Endothelial cell (in vitro differentiated cells): ENCODE results near the gene RNASE7. TPM values are rescaled to one million over a fixed set of nuclear protein-coding genes. Genes with fewer than 3 reads are reported as not detected.

ENCODE experiments used
- DNase-seq: peaks from one replicate; pipeline ENCODE4 v3.0.0; 2021; ENCODE audit warnings: low spot score
- H3K27ac Mint-ChIP-seq: one replicate; pipeline ENCODE4 v1.8.0; 2021; ENCODE audit warnings: mixed read lengths, inconsistent platforms; ENCODE audit not compliant: unreplicated experiment
- H3K27me3 Mint-ChIP-seq: one replicate; pipeline ENCODE4 v1.8.0; 2021; ENCODE audit warnings: mild to moderate bottlenecking, moderate library complexity, mixed read lengths, inconsistent platforms; ENCODE audit not compliant: unreplicated experiment
- H3K36me3 Mint-ChIP-seq: one replicate; pipeline ENCODE4 v1.8.0; 2021; ENCODE audit warnings: mild to moderate bottlenecking, low read depth, mixed read lengths, inconsistent platforms; ENCODE audit not compliant: unreplicated experiment
- H3K4me1 Mint-ChIP-seq: one replicate; pipeline ENCODE4 v1.8.0; 2021; ENCODE audit warnings: mild to moderate bottlenecking, mixed read lengths, inconsistent platforms; ENCODE audit not compliant: unreplicated experiment
- H3K4me3 Mint-ChIP-seq: one replicate; pipeline ENCODE4 v1.8.0; 2021; ENCODE audit warnings: mild to moderate bottlenecking, mixed read lengths, inconsistent platforms; ENCODE audit not compliant: unreplicated experiment
- H3K9me3 Mint-ChIP-seq: one replicate; pipeline ENCODE4 v1.8.0; 2021; ENCODE audit warnings: mixed read lengths, inconsistent platforms; ENCODE audit not compliant: unreplicated experiment
- total RNA-seq: library from RNA; stranded (reverse); fragmentation: NEBNext Ultra II Directional; extraction: Animal tissue kit (Norgen Biotek cat#: 25700); gene quantifications from one replicate; pipeline ENCODE4 v1.2.1, GENCODE V29; 2021; ENCODE audit not compliant: unreplicated experiment
- TF ChIP-seq, protein P1 (sequence below): fragments of 200-600 bp; sonication (generic); IDR thresholded peaks from one replicate; pipeline ENCODE4 v1.5.0; 2021; ENCODE audit warnings: antibody characterized with exemption; ENCODE audit not compliant: unreplicated experiment

Gene RNASE7
- total RNA-seq, 1 donor from 2014 or later, result not detected

DNA sequence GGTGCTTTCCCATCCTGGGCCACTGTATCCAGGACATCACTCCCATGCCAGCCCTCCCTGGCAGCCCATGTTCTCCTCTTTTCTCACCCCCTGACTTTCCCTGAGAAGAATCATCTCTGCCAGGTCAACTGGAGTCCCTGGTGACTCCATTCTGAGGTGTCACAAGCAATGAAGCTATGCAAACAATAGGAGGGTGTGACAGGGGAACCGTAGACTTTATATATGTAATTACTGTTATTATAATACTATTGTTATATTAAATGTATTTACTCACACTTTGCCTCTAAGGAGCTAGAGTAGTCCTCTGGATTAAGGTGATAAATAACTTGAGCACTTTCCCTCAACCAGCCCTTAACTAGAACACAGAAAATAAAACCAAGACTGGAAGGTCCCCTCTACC, 47.1 kb downstream of the RNASE7 start:
- Mint-ChIP-seq H3K27me3 (peaks cover 29% of the 10 kb centered on the region), H3K4me1 (peaks cover 24% of the 10 kb centered on the region), H3K27ac (peak overlapping the region; percentile 88), H3K4me3 (no peak overlapping the region), H3K36me3 (peaks cover 19% of the 10 kb centered on the region), H3K9me3 (no peaks in the 10 kb centered on the region)
- TF ChIP-seq, protein P1, sequence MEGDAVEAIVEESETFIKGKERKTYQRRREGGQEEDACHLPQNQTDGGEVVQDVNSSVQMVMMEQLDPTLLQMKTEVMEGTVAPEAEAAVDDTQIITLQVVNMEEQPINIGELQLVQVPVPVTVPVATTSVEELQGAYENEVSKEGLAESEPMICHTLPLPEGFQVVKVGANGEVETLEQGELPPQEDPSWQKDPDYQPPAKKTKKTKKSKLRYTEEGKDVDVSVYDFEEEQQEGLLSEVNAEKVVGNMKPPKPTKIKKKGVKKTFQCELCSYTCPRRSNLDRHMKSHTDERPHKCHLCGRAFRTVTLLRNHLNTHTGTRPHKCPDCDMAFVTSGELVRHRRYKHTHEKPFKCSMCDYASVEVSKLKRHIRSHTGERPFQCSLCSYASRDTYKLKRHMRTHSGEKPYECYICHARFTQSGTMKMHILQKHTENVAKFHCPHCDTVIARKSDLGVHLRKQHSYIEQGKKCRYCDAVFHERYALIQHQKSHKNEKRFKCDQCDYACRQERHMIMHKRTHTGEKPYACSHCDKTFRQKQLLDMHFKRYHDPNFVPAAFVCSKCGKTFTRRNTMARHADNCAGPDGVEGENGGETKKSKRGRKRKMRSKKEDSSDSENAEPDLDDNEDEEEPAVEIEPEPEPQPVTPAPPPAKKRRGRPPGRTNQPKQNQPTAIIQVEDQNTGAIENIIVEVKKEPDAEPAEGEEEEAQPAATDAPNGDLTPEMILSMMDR, result no peak
- DNase-seq, result no peak

DNA sequence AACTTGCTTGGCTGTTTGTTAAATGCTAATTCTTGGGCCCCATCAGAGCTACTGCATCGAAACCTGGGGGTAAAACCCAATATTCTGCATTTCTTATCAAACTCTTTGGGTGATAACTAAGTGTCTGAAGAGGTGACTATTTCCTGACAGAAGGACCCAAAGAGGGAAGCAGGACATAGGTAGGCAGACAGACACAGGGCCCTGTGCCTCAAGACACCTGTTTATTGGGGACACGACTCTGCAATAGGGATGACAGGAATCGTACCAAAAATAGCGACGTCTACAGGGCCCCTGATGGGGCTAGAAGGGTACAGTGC, 47.7 kb downstream of the RNASE7 start:
- TF ChIP-seq, protein P1, result no peak
- DNase-seq, result no peak
- H3K4me1 Mint-ChIP-seq, result peaks cover 22% of the 10 kb centered on the region
- H3K4me3 Mint-ChIP-seq, result no peak overlapping the region
- no peaks in the 10 kb centered on the region for H3K9me3 Mint-ChIP-seq
- H3K36me3 Mint-ChIP-seq, result peaks cover 19% of the 10 kb centered on the region
- H3K27ac Mint-ChIP-seq, result no peak overlapping the region
- peaks cover 26% of the 10 kb centered on the region for H3K27me3 Mint-ChIP-seq

DNA sequence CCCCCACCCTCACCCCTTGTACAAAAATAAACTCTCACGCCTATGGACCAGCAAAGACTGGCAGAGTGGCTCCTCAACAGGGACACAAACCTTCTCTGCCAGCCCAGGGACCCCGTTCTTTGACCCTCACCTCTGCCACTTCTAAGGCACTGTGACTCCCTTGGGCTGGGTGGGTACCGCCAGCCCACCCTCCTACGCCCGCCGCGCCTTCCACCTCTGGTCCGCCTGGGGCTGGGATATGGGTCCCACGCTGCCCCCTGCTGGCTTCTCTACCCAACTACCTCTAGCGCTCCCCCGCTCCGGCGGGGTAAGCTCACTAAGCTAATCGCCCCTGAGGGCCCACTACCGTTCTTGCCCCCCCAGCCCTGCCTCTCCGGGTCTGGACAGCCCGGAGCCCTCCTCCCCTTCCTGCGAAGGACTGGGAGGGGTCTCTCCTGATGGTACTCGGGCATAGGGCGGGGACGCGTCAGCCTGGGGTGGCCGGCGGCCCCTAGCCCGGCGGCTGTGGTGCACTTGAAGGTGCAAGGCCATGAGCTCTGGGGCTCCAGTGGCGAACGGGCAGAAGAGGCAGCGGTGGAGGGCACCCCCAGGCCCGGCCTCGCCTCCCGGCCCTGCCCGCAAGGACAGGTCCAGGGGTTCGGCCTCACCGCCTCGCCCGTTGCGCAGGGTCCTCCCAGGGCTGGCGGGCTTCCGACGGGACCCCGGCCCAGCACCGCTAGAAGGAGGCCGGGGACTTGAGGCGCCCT, 48.2 kb downstream of the RNASE7 start:
- peak overlapping the region; percentile 24 for H3K27ac Mint-ChIP-seq
- H3K4me3 Mint-ChIP-seq, result no peak overlapping the region
- no peaks in the 10 kb centered on the region for H3K9me3 Mint-ChIP-seq
- TF ChIP-seq, protein P1, result peak; percentile 69
- H3K36me3 Mint-ChIP-seq, result peaks cover 19% of the 10 kb centered on the region
- H3K4me1 Mint-ChIP-seq, result peaks cover 23% of the 10 kb centered on the region
- DNase-seq, result peak; percentile 69
- H3K27me3 Mint-ChIP-seq, result peaks cover 23% of the 10 kb centered on the region

DNA sequence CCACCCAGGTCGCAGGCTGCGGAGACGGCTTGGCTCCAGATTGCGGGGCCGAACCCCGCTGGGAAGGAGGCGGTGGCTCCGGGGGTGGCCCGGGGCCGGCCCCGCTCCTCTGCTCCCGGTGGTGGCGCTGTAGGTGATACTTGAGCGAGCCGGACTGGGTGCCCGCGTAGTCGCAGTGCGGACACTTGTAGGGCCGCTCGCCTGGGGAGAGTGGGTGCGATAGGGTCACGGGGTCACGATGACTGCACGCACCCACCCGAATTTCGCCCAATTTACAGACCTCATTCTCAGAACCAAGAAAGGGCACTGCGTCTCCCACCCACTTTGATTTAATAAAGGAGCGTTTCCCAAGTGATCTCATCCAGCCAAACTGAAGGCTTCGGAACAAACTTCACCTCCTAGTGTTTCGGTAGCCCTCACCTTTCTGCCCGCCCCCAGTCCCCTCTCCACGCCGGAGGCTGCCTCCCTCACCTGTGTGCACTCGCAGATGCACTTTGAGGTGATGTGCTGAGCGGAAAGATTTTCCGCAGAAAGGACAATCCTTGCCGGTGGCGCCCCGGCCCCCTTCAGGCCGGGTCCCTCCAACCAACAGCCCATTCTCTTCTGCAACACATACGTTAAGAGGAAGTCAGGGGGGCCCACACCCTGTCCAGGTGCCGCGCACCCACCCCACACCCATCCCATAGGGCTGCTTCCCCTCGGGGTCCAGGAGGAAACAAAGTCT, 48.9 kb downstream of the RNASE7 start:
- TF ChIP-seq, protein P1, result no peak
- Mint-ChIP-seq H3K27ac (peak overlapping the region; percentile 42), H3K9me3 (no peaks in the 10 kb centered on the region), H3K4me3 (peak overlapping the region; percentile 85), H3K36me3 (peaks cover 13% of the 10 kb centered on the region), H3K27me3 (peaks cover 18% of the 10 kb centered on the region), H3K4me1 (peaks cover 25% of the 10 kb centered on the region)
- DNase-seq, result no peak

DNA sequence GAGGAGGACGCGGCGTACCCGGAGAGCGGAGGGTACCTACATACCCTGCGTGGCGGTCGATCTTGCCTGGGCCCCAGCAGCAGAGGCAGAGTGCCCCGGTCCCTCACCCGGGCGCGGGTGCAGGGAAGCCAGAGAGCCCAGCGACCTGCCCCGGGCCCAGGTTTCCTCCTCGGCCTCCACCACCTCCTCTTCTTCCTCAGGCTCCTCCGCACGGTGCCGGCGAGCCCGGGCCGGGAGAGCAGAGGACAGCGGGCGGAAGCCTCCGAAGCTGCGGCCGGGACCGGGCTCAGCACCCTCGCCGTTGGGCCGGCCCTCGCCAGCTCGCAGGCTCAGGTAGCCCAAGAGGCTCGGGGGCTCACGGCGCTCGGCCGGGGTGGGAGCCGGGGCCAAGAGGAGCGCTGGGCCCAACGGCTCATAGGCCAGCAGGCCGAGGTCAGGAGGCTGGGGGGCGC, 49.7 kb downstream of the RNASE7 start:
- Mint-ChIP-seq H3K27me3 (peaks cover 14% of the 10 kb centered on the region), H3K4me3 (peak overlapping the region; percentile 85), H3K36me3 (peaks cover 8% of the 10 kb centered on the region), H3K27ac (no peak overlapping the region), H3K4me1 (peaks cover 20% of the 10 kb centered on the region), H3K9me3 (no peaks in the 10 kb centered on the region)
- no peak for DNase-seq
- TF ChIP-seq, protein P1, result no peak
